Astrocyte (in vitro differentiated cells and primary cell): ENCODE measurements around the gene ATXN2L. TPM values are rescaled to one million over a fixed set of nuclear protein-coding genes. Genes with fewer than 3 reads are reported as not detected.

Experiments used
- DNase-seq: peaks from one replicate; pipeline ENCODE4 v3.0.0-alpha.2; 2010; ENCODE audit warnings: low read depth
- FAIRE-seq: peaks from 2 replicates; lab custom pipeline; 2011; peaks lifted over from hg19 to GRCh38; lab: Jason Lieb, UNC
- H2AFZ ChIP-seq: 2 replicates; pipeline ENCODE4 v1.6.0; 2012; ENCODE audit warnings: low read depth, low read length, inconsistent platforms
- H3K27ac ChIP-seq: 2 replicates; pipeline ENCODE4 v1.5.1; 2011; ENCODE audit warnings: low read depth, low read length, inconsistent platforms
- H3K27me3 ChIP-seq: 2 replicates; pipeline ENCODE4 v1.6.0; 2011; ENCODE audit warnings: low read length, inconsistent platforms; ENCODE audit not compliant: insufficient read depth
- H3K36me3 ChIP-seq: 2 replicates; pipeline ENCODE4 v1.5.1; 2011; ENCODE audit warnings: low read length, inconsistent platforms; ENCODE audit not compliant: insufficient read depth
- H3K4me1 ChIP-seq: 2 replicates; pipeline ENCODE4 v1.5.1; 2011; ENCODE audit warnings: low read length, inconsistent platforms; ENCODE audit not compliant: insufficient read depth
- H3K4me2 ChIP-seq: 2 replicates; pipeline ENCODE4 v1.6.0; 2012; ENCODE audit warnings: low read length, inconsistent platforms
- H3K4me3 ChIP-seq: 2 replicates; pipeline ENCODE4 v1.5.1; 2011; ENCODE audit warnings: low read depth, mild to moderate bottlenecking, low read length, inconsistent platforms; ENCODE audit not compliant: insufficient read depth
- H3K79me2 ChIP-seq: 2 replicates; pipeline ENCODE4 v1.6.0; 2012; ENCODE audit warnings: mild to moderate bottlenecking, low read length, inconsistent platforms; ENCODE audit not compliant: insufficient read depth
- H3K9ac ChIP-seq: 2 replicates; pipeline ENCODE4 v1.6.0; 2012; ENCODE audit warnings: mild to moderate bottlenecking, low read length, inconsistent platforms
- H3K9me3 ChIP-seq: 2 replicates; pipeline ENCODE4 v1.5.1; 2012; ENCODE audit warnings: low read depth, mild to moderate bottlenecking, low read length, inconsistent platforms; ENCODE audit not compliant: insufficient read depth
- H4K20me1 ChIP-seq: 2 replicates; pipeline ENCODE4 v1.6.0; 2012; ENCODE audit warnings: low read length, inconsistent platforms; ENCODE audit not compliant: insufficient read depth
- H3K27ac Mint-ChIP-seq: one replicate; pipeline ENCODE4 v1.8.0; 2021; ENCODE audit warnings: mild to moderate bottlenecking, mixed read lengths; ENCODE audit not compliant: unreplicated experiment
- H3K27me3 Mint-ChIP-seq: one replicate; pipeline ENCODE4 v1.8.0; 2021; ENCODE audit warnings: low read depth, mixed read lengths; ENCODE audit not compliant: unreplicated experiment
- H3K36me3 Mint-ChIP-seq: one replicate; pipeline ENCODE4 v1.8.0; 2021; ENCODE audit warnings: low read depth, mixed read lengths; ENCODE audit not compliant: unreplicated experiment
- H3K4me1 Mint-ChIP-seq: one replicate; pipeline ENCODE4 v1.8.0; 2021; ENCODE audit warnings: low read depth, mixed read lengths; ENCODE audit not compliant: unreplicated experiment
- H3K4me3 Mint-ChIP-seq: one replicate; pipeline ENCODE4 v1.8.0; 2021; ENCODE audit warnings: mild to moderate bottlenecking, moderate library complexity, mixed read lengths; ENCODE audit not compliant: unreplicated experiment
- H3K9me3 Mint-ChIP-seq: one replicate; pipeline ENCODE4 v1.8.0; 2021; ENCODE audit warnings: mild to moderate bottlenecking, mixed read lengths; ENCODE audit not compliant: unreplicated experiment
- EZH2 ChIP-seq: IDR thresholded peaks from 2 replicates; pipeline ENCODE4 v1.6.1; 2012; ENCODE audit warnings: mild to moderate bottlenecking, low read length, inconsistent platforms; ENCODE audit not compliant: insufficient read depth
- total RNA-seq: library from RNA; stranded (reverse); gene quantifications from 2 replicates; pipeline ENCODE4 v1.2.1, GENCODE V29; 2021
- TF ChIP-seq, protein P1 (sequence below): IDR thresholded peaks from 2 replicates; pipeline ENCODE4 v1.5.1; 2011; ENCODE audit warnings: low read depth, mild to moderate bottlenecking, inconsistent platforms, low read length, moderate library complexity; ENCODE audit not compliant: insufficient read depth

Gene ATXN2L
- total RNA-seq, 1 donor from 2014 or later = 191 TPM

DNA sequence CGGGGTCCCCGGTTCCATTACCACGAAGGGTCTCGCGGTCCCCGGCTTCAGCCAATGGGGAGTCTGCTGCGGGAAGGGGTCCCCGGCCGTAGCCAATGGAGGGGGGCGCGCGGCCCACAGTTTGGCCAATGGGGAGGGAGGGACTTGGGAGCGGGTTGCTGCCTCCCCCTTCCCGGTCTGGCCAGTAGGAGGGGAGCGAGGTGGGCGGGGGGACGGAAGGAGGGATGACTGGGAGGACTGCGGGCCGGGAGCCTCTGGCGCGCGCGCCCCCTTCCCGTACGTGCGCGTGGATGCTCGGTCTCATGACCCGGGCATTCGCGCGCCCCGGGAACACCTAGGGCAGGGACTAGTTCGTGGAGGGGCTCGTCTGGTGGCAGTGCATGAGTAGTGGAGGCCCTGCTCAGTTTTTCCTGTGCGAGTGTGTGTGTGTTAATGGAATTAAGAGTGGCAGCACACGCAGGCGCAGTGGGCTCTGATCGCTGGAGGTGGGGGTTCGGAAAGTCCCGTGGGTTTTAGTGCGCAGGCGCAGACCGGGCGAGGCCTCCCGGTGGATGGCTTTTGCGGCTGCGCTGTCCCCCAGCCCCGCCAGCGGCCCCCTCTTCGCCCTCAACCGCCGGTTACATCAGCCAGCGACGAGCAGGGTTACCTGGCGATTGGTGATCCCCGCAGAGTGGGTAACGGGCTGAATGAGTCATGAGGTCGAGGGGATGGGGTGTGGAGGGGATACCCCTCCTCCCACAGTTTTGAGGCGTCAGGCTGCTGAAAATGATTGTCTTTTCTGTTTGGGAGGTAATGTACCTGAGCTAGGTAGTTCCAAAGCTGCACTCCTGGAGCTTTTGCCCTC lies 1.3 kb downstream of the ATXN2L start:
- TF ChIP-seq, protein P1, sequence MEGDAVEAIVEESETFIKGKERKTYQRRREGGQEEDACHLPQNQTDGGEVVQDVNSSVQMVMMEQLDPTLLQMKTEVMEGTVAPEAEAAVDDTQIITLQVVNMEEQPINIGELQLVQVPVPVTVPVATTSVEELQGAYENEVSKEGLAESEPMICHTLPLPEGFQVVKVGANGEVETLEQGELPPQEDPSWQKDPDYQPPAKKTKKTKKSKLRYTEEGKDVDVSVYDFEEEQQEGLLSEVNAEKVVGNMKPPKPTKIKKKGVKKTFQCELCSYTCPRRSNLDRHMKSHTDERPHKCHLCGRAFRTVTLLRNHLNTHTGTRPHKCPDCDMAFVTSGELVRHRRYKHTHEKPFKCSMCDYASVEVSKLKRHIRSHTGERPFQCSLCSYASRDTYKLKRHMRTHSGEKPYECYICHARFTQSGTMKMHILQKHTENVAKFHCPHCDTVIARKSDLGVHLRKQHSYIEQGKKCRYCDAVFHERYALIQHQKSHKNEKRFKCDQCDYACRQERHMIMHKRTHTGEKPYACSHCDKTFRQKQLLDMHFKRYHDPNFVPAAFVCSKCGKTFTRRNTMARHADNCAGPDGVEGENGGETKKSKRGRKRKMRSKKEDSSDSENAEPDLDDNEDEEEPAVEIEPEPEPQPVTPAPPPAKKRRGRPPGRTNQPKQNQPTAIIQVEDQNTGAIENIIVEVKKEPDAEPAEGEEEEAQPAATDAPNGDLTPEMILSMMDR = no peak
- no peak for TF ChIP-seq EZH2
- H3K79me2 ChIP-seq = peaks cover 65% of the 10 kb centered on the region

DNA sequence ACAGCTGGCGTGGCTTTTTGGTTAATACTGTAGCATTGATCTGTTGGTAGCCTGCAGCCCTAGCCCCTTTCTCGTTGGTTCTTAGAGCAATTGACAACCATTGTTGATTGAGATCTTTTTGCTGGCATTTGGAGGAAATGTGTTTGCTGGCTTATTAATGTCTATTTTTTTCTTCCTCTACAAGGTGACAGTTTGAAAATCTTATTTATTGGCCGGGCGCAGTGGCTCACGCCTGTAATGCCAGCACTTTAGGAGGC lies 1.8 kb downstream of the ATXN2L start:
- Mint-ChIP-seq H3K4me1 (peaks cover 29% of the 10 kb centered on the region), H3K4me3 (peak overlapping the region; percentile 93), H3K27ac (peak overlapping the region; percentile 97), H3K9me3 (no peaks in the 10 kb centered on the region), H3K36me3 (peaks cover 27% of the 10 kb centered on the region), H3K27me3 (no peaks in the 10 kb centered on the region)
- TF ChIP-seq, protein P1 = no peak
- H3K79me2 ChIP-seq = peaks cover 71% of the 10 kb centered on the region
- no peaks in the 10 kb centered on the region for H3K9me3 ChIP-seq
- FAIRE-seq (no peak), DNase-seq (no peak)
- no peaks in the 10 kb centered on the region for H3K27me3 ChIP-seq
- H3K36me3 ChIP-seq = peaks cover 38% of the 10 kb centered on the region
- H3K4me2 ChIP-seq = peak overlapping the region; percentile 98
- peak overlapping the region; percentile 96 for H3K27ac ChIP-seq
- peak overlapping the region; percentile 98 for H3K4me3 ChIP-seq
- peak overlapping the region; percentile 87 for H2AFZ ChIP-seq
- peaks cover 52% of the 10 kb centered on the region for H4K20me1 ChIP-seq
- peaks cover 28% of the 10 kb centered on the region for H3K4me1 ChIP-seq
- H3K9ac ChIP-seq = peak overlapping the region; percentile 98

More for the DNA sequence above, 1.3 kb downstream of the ATXN2L start:
- Histone ChIP-seq H3K27me3 (no peaks in the 10 kb centered on the region), H3K4me2 (peak overlapping the region; percentile 98), H2AFZ (peak overlapping the region; percentile 87), H3K9ac (peak overlapping the region; percentile 98), H3K9me3 (no peaks in the 10 kb centered on the region), H3K36me3 (peaks cover 32% of the 10 kb centered on the region), H3K27ac (peak overlapping the region; percentile 96), H3K4me3 (peak overlapping the region; percentile 98), H4K20me1 (peaks cover 47% of the 10 kb centered on the region), H3K4me1 (peaks cover 28% of the 10 kb centered on the region)
- Mint-ChIP-seq H3K4me1 (peaks cover 29% of the 10 kb centered on the region), H3K27me3 (no peaks in the 10 kb centered on the region), H3K27ac (peak overlapping the region; percentile 97), H3K9me3 (no peaks in the 10 kb centered on the region), H3K4me3 (peak overlapping the region; percentile 93), H3K36me3 (peaks cover 25% of the 10 kb centered on the region)
- peak; percentile 97 for DNase-seq
- no peak for FAIRE-seq

DNA sequence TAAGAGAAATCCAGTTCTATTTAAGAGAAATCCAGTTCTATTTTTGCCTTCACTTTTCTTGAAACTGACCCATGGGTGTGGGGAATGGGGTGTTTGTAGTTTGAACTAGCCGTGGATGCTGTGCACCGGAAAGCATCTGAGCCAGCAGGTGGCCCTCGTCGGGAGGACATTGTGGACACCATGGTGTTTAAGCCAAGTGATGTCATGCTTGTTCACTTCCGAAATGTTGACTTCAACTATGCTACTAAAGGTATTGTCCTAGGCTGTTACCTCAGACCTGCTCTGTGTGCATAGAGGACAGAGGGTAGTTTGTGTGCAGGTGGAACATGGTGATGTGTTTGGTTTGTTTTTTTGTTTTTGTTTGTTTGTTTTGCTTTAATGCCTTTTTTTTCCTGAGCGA lies 3.3 kb downstream of the ATXN2L start:
- Mint-ChIP-seq H3K27ac (no peak overlapping the region), H3K4me1 (peaks cover 31% of the 10 kb centered on the region), H3K36me3 (peaks cover 26% of the 10 kb centered on the region), H3K4me3 (peak overlapping the region; percentile 93), H3K9me3 (no peaks in the 10 kb centered on the region), H3K27me3 (no peaks in the 10 kb centered on the region)
- TF ChIP-seq, protein P1 = peak; percentile 15
- TF ChIP-seq EZH2 = no peak
- peaks cover 53% of the 10 kb centered on the region for H3K36me3 ChIP-seq
- no peak overlapping the region for H2AFZ ChIP-seq
- no peaks in the 10 kb centered on the region for H3K9me3 ChIP-seq
- no peak for DNase-seq
- peaks cover 67% of the 10 kb centered on the region for H4K20me1 ChIP-seq
- no peak for FAIRE-seq
- H3K9ac ChIP-seq = peak overlapping the region; percentile 34
- H3K27ac ChIP-seq = no peak overlapping the region
- no peak overlapping the region for H3K4me3 ChIP-seq
- no peaks in the 10 kb centered on the region for H3K27me3 ChIP-seq
- H3K4me1 ChIP-seq = peaks cover 28% of the 10 kb centered on the region
- H3K79me2 ChIP-seq = peaks cover 83% of the 10 kb centered on the region
- peak overlapping the region; percentile 69 for H3K4me2 ChIP-seq
